RWPE1 (cell line): ENCODE results near the gene DPP6.
"Not testable (repeated sequence)": the region's sequence is repeated elsewhere in the genome, so short reads cannot be mapped to it uniquely, and the experiment has no call there.

ENCODE experiments used
- CTCF ChIA-PET: fragments of 350-600 bp; sonication (Branson Sonifier 250); formaldehyde crosslinking; extraction: SDS; loops from one replicate; lab custom pipeline; 2021; lab: Yijun Ruan, JAX
- POLR2A ChIA-PET: fragments of 400-600 bp; formaldehyde crosslinking; extraction: SDS; loops from one replicate; lab custom pipeline; 2020; ENCODE audit warnings: antibody characterized with exemption; ENCODE audit not compliant: low non-redundant PET; lab: Yijun Ruan, JAX
- DNase-seq: peaks from one replicate; pipeline ENCODE4 v3.0.0; 2012; ENCODE audit warnings: low spot score
- H3K27ac ChIP-seq: fragments of 450-650 bp; 2 replicates; pipeline ENCODE4 v1.5.1; 2017

The DPP6 gene

DNA sequence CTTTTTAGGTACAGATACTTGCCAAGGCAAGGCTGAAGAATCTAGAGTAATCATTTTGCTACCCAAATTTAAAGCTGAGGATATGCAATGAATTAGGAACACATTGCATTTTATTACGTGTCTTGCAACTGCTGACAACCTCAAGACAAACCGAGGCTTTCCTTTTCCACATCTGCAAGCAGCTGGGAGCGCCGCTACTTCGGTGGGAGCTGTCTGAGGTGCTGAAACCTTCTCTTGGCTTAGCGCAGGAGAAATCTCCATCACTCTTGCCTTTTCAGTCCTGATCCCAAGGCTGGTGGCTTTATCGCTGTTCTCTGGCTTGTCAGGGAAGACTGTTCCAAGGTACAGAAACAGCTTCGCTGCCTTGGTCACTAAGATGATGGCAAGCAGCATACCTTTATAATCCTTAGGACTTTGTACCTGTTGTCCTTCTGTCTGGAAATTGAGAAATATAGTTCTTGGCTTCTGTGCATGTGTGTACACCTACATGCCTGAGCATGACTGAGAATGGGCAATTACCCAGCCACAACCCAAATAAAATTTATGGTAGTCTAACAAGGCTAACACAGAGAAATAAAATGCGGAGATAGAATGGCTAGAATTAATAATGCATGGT, 3.4 kb downstream of the DPP6 start:
- CTCF ChIA-PET: interaction anchor here (0.6 kb wide), 1 partner anchor 488 kb away, joined by 3 read pairs; no protein-coding TSS in a partner anchor
- DNase-seq, POLR2A ChIA-PET, H3K27ac ChIP-seq: not testable (repeated sequence)

DNA sequence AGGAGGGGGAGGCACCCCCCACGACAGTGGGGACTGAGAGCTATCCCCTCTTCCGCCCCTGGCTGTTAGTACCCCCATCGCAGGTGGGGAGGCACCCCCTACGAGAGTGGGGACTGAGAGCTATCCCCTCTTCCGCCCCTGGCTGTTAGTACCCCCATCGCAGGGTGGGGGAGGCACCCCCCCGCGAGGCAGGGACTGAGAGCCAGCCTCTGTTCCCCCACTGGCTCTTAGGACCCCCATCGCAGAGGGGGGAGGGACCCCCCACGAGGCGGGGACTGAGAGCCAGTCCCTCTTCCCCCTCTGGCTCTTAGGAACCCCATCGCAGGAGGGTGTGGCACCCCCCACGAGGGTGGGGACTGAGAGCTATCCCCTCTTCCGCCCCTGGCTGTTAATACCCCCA, 6.6 kb downstream of the DPP6 start:
- CTCF ChIA-PET, POLR2A ChIA-PET, H3K27ac ChIP-seq, DNase-seq: not testable (repeated sequence)

DNA sequence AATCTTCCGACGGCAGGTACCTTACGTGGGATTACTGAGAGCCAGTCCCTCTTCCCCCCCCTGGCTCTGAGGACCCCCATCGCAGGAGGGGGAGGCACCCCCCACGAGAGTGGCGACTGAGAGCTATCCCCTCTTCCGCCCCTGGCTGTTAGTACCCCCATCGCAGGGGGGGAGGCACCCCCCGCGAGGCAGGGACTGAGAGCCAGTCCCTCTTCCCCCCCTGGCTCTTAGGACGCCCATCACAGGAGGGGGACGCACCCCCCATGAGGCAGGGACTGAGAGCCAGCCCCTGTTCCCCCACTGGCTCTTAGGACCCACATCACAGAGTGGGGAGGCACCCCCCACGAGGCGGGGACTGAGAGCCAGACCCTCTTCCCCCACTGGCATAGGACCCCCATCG, 8.4 kb downstream of the DPP6 start:
- CTCF ChIA-PET, DNase-seq, POLR2A ChIA-PET, H3K27ac ChIP-seq: not testable (repeated sequence)

DNA sequence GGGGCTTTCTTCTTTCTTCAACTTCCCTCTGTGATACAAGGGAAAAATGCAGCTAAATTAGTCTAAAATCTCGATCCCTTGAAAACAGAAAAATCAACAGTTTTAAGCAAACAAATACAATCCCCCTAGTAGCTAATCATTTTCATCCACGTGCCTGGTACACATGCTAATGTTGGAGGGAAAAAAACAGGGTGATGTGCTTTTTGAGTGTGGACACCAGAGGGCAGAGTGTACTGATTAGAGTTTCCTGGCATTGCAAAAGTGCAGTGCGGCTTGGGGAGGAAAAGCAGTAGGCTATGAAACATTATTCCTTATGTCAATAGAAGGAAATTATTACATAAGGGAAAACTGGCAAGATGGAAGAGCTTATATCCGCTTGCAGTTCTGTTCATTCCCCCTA, 19.6 kb downstream of the DPP6 start:
- DNase-seq: peak; percentile 0
- H3K27ac ChIP-seq, POLR2A ChIA-PET, CTCF ChIA-PET: not testable (repeated sequence)

DNA sequence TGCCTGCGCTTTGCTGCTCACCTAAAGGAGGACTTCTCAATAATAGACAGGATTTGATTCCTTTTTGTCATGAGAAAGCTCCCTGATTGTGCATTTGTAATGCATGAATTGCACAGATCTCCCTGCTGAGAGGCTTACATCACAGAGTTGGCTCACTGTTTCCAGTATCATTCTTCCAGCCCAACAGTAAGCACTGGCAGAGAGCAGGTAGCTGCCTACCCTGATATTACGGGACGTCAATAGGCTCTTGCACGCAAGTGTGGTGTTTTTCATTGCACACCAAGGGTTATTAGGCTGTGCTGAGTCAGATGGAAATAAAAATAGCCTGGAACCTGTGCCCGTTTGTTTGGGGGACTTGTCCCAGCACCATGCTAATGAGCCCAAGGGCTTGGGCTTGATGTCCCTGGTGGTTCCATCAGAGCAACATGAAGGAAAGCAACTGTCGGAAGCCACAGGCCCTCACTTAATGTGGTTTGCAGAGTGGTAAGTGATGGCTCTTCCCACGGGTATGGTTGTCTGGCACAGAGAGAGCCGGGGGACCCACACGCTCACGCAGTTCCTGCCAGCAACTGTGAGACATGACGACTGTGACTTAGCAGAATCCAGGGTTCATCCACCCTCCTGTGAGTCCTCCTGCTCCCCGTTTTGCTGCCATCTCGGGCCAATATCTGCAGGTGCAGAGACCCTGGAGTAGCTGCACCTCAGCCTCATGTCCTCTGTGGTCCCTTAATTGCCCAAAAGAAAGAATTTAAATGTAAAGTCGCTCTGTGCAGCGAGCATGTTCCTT, 20.4 kb downstream of the DPP6 start:
- DNase-seq, CTCF ChIA-PET, POLR2A ChIA-PET, H3K27ac ChIP-seq: not testable (repeated sequence)

DNA sequence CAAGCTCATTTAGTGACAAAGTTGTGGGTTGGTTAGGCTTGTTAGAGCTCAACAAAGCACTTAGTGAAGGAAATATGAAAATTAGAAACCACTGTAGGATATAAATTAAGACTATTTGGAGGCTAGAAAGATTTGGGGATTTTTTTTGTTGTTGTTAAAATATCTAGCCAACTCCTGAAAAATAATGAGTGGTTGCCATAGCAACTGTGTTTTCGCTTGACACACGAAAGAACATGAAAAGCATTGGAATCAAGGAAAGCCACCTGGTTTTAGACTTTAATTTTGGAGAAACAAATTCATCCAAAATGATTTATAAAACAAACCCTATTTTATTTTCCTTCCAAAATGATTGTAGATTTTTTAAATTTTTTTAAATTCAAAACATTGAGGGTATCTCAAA, 26.3 kb downstream of the DPP6 start:
- DNase-seq, H3K27ac ChIP-seq, CTCF ChIA-PET, POLR2A ChIA-PET: not testable (repeated sequence)

DNA sequence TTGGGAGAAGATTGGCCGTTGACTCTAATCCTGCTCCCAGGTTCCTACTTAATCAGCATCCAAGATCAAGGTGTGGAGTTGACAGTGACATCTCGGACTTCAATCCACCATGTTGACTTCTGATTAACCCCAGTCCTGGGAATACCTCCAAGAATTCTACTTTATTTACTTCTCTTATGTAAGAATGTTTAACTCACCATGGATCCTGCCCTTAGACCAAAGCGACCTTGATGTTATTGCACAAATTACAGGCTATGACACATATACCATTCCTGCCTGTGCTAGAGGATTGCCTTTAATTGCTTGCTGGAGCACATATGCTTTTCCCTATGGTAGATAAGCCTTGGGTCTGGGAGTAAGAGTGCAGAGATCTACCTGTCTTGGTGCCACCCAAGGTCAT, 28.1 kb downstream of the DPP6 start:
- CTCF ChIA-PET, DNase-seq, H3K27ac ChIP-seq, POLR2A ChIA-PET: not testable (repeated sequence)

DNA sequence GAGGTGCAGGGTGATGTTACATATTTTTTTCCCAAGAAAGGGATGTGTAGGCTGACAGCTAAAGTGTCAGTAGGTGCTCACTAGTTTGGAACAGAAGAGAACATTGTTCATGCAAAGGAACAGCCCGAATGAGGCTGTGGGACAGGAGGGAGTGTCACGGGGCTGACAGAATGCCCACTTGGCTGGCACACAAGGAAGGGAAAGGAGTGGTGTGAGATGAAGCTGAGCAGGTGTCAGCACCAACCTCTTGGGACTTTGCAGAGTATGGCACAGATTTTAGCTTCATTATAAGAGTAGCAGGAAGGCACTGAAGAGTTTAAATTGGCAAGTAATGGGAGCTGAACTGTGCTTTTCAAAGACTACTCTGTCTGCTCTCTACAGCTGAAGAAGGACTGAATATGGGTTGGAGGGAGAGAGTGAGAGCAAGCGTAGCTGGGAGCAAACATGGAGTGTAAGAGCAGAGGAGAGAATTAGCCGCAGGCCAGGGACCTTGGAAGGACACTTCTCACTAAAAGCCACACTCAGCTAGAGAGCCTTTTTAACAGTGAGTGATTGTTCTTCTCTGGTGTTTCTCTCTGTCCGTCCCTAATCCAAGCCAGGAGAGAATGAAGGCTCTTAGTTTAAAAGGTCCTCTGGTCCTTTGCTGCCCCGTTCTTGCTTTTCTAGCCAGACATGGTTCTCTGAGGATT, 35.0 kb downstream of the DPP6 start:
- DNase-seq, POLR2A ChIA-PET, CTCF ChIA-PET, H3K27ac ChIP-seq: not testable (repeated sequence)

DNA sequence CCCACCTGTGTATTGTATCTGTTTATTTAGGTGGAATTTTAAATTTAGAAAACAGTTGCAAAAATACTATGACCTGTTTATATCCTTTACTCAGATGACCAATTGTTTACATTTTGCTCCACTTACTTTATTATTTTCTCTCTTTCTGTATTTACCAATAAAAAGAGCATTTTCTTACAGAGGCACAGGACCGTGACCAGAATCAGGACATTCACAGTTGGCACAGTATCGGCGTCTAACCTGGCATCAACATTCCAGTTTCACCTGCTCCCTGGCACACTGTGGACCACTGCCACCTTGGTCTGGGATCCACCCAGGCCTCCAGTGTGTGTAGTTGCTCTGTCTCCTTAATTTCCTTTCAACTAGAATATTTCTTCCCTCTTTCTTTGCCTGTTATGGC, 39.9 kb downstream of the DPP6 start:
- POLR2A ChIA-PET: not testable (repeated sequence)

DNA sequence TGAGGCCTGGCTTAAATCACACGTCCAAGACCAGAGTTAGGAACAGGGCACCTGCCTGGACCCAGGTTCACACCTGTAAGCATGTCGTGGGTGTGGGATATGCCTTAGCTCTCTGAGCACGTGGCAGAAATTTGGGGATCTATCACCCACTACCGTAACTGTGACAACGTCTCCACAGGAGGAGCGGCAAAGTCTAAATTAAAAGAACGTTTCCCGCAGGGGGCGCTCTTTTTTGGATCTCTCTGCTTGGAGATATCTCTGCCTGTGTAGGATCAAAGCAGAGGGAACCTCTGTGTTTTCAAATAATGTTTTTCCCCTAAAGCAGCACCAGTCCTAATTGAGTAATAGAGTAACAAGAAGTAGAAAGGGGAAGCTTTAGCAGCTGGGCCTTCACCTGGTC, 43.0 kb downstream of the DPP6 start:
- DNase-seq, H3K27ac ChIP-seq, POLR2A ChIA-PET, CTCF ChIA-PET: not testable (repeated sequence)

More for the DNA sequence above, 39.9 kb downstream of the DPP6 start:
- DNase-seq, H3K27ac ChIP-seq, CTCF ChIA-PET: not testable (repeated sequence)

DNA sequence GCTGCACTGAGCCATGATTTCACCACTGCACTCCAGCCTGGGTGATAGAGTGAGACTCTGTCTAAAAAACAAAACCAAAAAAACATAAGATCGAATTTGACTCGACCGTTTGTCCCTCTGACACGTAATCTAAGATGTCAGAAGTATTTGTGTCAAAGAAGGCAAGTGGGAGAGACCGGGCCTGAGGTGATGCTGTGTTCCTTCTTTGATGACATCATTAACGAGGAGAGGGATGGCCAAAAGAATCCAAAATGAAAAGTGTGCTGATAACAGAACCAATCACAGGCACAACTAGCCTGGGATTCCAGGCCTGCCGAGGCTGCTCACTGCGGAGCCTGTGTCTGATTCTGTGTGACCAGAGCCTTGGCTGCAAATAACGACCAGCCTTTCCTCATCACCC, 52.9 kb downstream of the DPP6 start:
- DNase-seq, H3K27ac ChIP-seq, CTCF ChIA-PET, POLR2A ChIA-PET: not testable (repeated sequence)

DNA sequence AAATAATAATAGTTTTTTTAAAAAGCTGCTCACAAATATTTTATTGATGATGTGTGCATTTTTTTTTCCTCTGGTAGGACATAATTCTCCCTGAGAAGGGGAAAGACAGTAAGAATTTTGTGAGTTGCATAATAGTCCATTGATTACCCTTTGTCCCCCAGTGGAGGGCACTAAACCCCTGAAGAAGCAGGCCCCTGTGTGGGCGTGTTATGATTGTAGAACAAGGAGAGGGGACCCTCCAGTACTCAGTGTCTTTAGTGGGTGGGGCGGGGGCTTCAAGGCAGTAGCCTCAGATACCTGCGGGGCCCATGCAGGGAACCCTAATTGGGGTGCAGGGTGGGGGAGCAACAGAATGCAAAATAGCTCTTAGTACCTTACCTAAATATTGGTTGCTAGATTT, 57.4 kb downstream of the DPP6 start:
- POLR2A ChIA-PET, CTCF ChIA-PET, DNase-seq, H3K27ac ChIP-seq: not testable (repeated sequence)

DNA sequence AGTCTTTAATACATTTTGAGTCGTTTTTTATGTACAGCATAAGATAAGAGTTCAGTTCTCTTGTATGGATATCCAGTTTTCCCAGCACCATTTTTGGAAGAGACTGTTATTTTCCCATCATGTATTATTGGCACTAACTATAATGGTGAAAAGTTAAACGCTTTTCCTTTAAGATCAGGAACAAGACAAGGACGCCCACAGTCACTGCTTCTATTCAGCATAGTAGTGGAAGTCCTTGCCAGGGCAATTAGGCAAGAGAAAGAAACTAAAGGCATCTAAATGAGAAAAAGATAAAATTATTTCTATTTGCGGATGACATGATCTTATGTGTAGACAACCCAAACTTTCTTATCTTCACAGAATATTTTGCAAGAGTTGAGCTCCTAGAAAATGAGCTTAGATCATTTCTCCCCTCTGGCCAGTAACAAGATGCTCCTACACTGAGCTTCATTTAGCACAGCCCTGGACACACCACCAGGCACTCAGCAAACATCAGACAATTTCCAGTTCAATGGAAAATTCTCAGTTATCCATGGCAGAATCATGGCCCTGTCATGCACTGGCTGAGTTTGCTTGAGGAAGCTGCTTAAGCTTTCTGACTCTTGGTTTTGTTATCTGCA, 61.6 kb downstream of the DPP6 start:
- CTCF ChIA-PET, POLR2A ChIA-PET, DNase-seq, H3K27ac ChIP-seq: not testable (repeated sequence)

DNA sequence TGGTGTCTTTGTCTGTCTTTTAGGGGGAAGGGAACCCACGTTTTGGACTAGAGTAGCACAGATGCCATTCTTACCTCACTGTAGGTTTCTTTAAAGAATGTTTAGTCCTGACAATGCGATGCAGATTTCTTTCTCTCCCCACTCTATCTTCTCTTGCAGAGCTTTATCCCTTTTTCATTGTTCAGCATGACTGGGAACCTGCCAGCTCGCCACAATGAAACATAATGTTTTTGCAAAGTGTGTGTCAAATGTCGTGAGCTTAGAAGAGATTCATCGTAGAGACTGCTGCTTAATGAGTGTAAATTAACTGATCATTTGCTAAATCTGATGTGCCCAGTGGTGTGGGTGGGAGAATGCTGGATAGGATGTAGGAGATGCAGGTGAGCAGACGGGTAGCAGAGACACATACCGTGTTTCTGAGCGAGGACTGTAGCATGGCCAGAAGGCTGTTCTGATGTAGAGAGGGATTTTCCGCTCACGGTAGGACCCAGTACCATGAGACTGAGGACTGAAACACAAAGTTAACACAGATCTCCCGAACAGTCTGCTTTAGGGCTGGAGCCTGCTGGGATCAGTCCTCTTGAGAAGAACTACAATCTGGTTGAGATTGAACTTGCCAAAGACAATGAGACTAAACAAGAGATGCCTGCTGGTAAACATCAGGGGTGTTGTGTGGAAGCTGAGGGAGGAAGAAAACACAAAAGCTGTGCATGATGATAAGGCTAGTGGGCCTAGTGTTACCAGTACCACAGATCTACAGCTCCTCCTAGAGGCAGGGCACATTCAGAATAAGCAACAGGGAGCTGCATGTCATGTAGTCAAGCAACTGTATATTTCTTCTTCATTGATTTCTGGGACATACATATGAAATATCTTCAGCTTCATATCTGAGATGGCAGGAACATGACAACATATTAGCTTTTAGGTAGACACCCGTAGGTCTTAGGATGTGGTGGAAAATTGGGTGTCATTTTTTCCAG, 65.5 kb downstream of the DPP6 start:
- POLR2A ChIA-PET, CTCF ChIA-PET, DNase-seq, H3K27ac ChIP-seq: not testable (repeated sequence)

DNA sequence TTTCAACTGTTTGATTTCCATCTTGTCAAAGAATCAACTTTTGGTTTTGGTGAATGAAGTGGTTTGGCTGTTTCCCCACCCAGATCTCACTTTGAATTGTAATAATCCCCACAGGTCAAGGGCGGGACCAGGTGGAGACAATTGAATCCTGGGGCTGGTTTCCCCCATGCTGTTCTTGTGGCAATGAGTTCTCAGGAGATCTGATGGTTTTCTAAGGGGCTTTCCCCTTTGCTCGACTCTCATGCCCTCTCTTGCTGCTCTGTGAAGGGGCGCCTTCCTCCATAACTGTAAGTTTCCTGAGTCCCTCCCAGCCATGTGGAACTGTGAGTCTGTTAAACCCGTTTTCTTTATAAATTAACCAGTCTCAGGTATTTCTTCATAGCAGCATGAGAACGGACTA, 68.6 kb downstream of the DPP6 start:
- POLR2A ChIA-PET, CTCF ChIA-PET, DNase-seq, H3K27ac ChIP-seq: not testable (repeated sequence)

DNA sequence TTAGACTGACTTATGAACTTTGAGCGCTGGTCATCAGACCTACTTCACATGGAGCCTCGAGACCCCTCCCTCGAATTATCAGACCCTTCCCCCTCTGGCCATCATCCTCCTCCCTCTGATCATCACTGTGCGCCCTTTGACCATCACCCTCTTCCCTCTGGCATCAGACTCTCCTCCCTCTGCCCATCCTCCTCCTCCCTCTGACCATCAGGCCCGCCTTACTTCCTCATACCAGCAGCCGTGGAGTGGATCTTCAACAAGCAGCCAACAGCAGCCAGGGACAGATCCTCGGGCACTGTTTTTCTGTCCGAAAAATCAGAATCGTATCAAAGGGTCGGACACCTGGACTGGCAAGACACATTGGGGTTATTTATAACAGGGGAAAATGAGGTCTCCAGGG, 70.5 kb downstream of the DPP6 start:
- POLR2A ChIA-PET, H3K27ac ChIP-seq, DNase-seq, CTCF ChIA-PET: not testable (repeated sequence)
